Nephron progenitor cell (in vitro differentiated cells): Measurements from ENCODE around the gene SAA1.

Experiments used
- DNase-seq: peaks from one replicate; pipeline ENCODE4 v3.0.0; 2021
- H3K27ac Mint-ChIP-seq: 2 replicates; pipeline ENCODE4 v1.8.0; 2021; ENCODE audit warnings: mild to moderate bottlenecking, moderate library complexity, mixed read lengths
- H3K27me3 Mint-ChIP-seq: 2 replicates; pipeline ENCODE4 v1.8.0; 2021; ENCODE audit warnings: mild to moderate bottlenecking, low read depth, mixed read lengths; ENCODE audit not compliant: poor library complexity
- H3K36me3 Mint-ChIP-seq: 2 replicates; pipeline ENCODE4 v1.8.0; 2021; ENCODE audit warnings: low read depth, mixed read lengths
- H3K4me1 Mint-ChIP-seq: 2 replicates; pipeline ENCODE4 v1.8.0; 2021; ENCODE audit warnings: mixed read lengths
- H3K4me3 Mint-ChIP-seq: 2 replicates; pipeline ENCODE4 v1.8.0; 2021; ENCODE audit warnings: mild to moderate bottlenecking, moderate library complexity, mixed read lengths
- H3K9me3 Mint-ChIP-seq: 2 replicates; pipeline ENCODE4 v1.8.0; 2021; ENCODE audit warnings: mild to moderate bottlenecking, moderate library complexity, mixed read lengths
- CTCF ChIP-seq: fragments of 200-600 bp; sonication (generic); IDR thresholded peaks from 2 replicates; pipeline ENCODE4 v1.5.0; 2021; ENCODE audit warnings: antibody characterized with exemption

Gene SAA1

GRCh38 chr11:18229501-18229900 is 36.6 kb upstream of the SAA1 start:
- no peak for DNase-seq
- no peak for TF ChIP-seq CTCF

GRCh38 chr11:18230859-18231258 is 35.2 kb upstream of the SAA1 start:
- peaks cover 26% of the 10 kb centered on the region for H3K27me3 Mint-ChIP-seq
- no peak for TF ChIP-seq CTCF
- no peaks in the 10 kb centered on the region for H3K9me3 Mint-ChIP-seq
- H3K27ac Mint-ChIP-seq: no peak overlapping the region
- no peak overlapping the region for H3K4me3 Mint-ChIP-seq
- H3K36me3 Mint-ChIP-seq: no peaks in the 10 kb centered on the region
- peaks cover 9% of the 10 kb centered on the region for H3K4me1 Mint-ChIP-seq
- no peak for DNase-seq

More at GRCh38 chr11:18229501-18229900, 36.6 kb upstream of the SAA1 start:
- Mint-ChIP-seq H3K27ac (no peak overlapping the region), H3K36me3 (no peaks in the 10 kb centered on the region), H3K27me3 (peaks cover 28% of the 10 kb centered on the region), H3K9me3 (peaks cover 7% of the 10 kb centered on the region), H3K4me3 (no peak overlapping the region), H3K4me1 (no peaks in the 10 kb centered on the region)

- Mint-ChIP-seq H3K9me3 (no peaks in the 10 kb centered on the region), H3K27me3 (peaks cover 38% of the 10 kb centered on the region), H3K4me3 (no peak overlapping the region), H3K36me3 (no peaks in the 10 kb centered on the region), H3K27ac (no peak overlapping the region), H3K4me1 (peaks cover 11% of the 10 kb centered on the region)
- DNase-seq: no peak
- no peak for TF ChIP-seq CTCF
Observed at GRCh38 chr11:18233912-18234311, 32.2 kb upstream of the SAA1 start.

- Mint-ChIP-seq H3K4me1 (peaks cover 11% of the 10 kb centered on the region), H3K4me3 (no peak overlapping the region), H3K9me3 (no peaks in the 10 kb centered on the region), H3K27ac (no peak overlapping the region), H3K36me3 (no peaks in the 10 kb centered on the region), H3K27me3 (peaks cover 49% of the 10 kb centered on the region)
- peak; percentile 18 for DNase-seq
- TF ChIP-seq CTCF: no peak
Observed at GRCh38 chr11:18235394-18236334, 30.4 kb upstream of the SAA1 start.

GRCh38 chr11:18236664-18237356 is 29.3 kb upstream of the SAA1 start, which contains the start of gene SAA4:
Gene SAA4, minus strand, starts transcription at chr11:18236802. Its CDS starts 876 bp downstream, at chr11:18235926.
- no peak for DNase-seq
- no peak for TF ChIP-seq CTCF
- Mint-ChIP-seq H3K4me3 (no peak within 1 kb of the TSS), H3K27ac (no peak within 1 kb of the TSS), H3K4me1 (peaks cover 11% of the 10 kb centered on the region), H3K36me3 (no peaks in the 10 kb centered on the region), H3K27me3 (peaks cover 46% of the 10 kb centered on the region), H3K9me3 (no peaks in the 10 kb centered on the region)
